SK-N-MC (cell line): ENCODE data around the gene MRGPRE.
"Not testable (repeated sequence)": the region's sequence is repeated elsewhere in the genome, so short reads cannot be mapped to it uniquely, and the experiment has no call there.

Experiments
- DNase-seq: peaks from one replicate; pipeline ENCODE4 v3.0.0-alpha.2; 2011; ENCODE audit warnings: low read depth, low spot score
- H3K27ac ChIP-seq: fragments of 200-600 bp; sonication (generic); 2 replicates; pipeline ENCODE4 v1.5.1; 2016; ENCODE audit warnings: mixed run types
- H3K36me3 ChIP-seq: fragments of 200-600 bp; sonication (generic); 2 replicates; pipeline ENCODE4 v1.6.1; 2017; ENCODE audit warnings: antibody characterized with exemption, low read length, mixed read lengths; ENCODE audit not compliant: insufficient read depth
- H3K4me3 ChIP-seq: fragments of 200-600 bp; sonication (generic); 2 replicates; pipeline ENCODE4 v1.5.1; 2016
- H3K9ac ChIP-seq: fragments of 200-600 bp; sonication (generic); 2 replicates; pipeline ENCODE4 v1.8.0; 2017; ENCODE audit warnings: mixed run types, mixed read lengths; ENCODE audit not compliant: insufficient read length
- H3K9me3 ChIP-seq: fragments of 200-600 bp; sonication (generic); 2 replicates; pipeline ENCODE4 v1.6.1; 2017; ENCODE audit warnings: low read depth, mild to moderate bottlenecking, antibody characterized with exemption, low read length, moderate library complexity, mixed read lengths
- EZH2 ChIP-seq: fragments of 200-600 bp; sonication (generic); IDR thresholded peaks from one replicate; pipeline ENCODE4 v1.6.1; 2017; ENCODE audit warnings: antibody characterized with exemption
- FOXP2 ChIP-seq: optimal IDR thresholded peaks from 2 replicates; pipeline ENCODE3; 2011; ENCODE audit warnings: mild to moderate bottlenecking, moderate library complexity; ENCODE audit not compliant: insufficient read depth; ENCODE audit errors: extremely low read length, control extremely low read depth
- POLR2AphosphoS5 ChIP-seq: IDR thresholded peaks from 2 replicates; pipeline ENCODE4 v1.6.1; 2012; ENCODE audit warnings: mild to moderate bottlenecking, low read depth, low read length, borderline replicate concordance

MRGPRE gene

GRCh38 chr11:3231851-3232744 is at the start of gene MRGPRE:
TSS of gene MRGPRE (minus strand) at chr11:3232417. CDS start at chr11:3228799, 3,618 bp downstream.
- Histone ChIP-seq H3K9ac (no peak within 1 kb of the TSS), H3K27ac (no peak within 1 kb of the TSS), H3K9me3 (no peaks in the 10 kb centered on the region), H3K36me3 (no peaks in the 10 kb centered on the region), H3K4me3 (no peak within 1 kb of the TSS)
- no peak for DNase-seq
- TF ChIP-seq FOXP2 (no peak), POLR2AphosphoS5 (no peak), EZH2 (no peak)

- not testable (repeated sequence) for H3K9me3 ChIP-seq, H3K27ac ChIP-seq, H3K4me3 ChIP-seq, H3K36me3 ChIP-seq, DNase-seq, H3K9ac ChIP-seq
Measured at GRCh38 chr11:3281146-3281545, 48.9 kb upstream of the MRGPRE start.

GRCh38 chr11:3280662-3281061 is 48.4 kb upstream of the MRGPRE start:
- not testable (repeated sequence) for H3K27ac ChIP-seq, H3K9ac ChIP-seq, H3K36me3 ChIP-seq, H3K4me3 ChIP-seq, H3K9me3 ChIP-seq, DNase-seq

GRCh38 chr11:3278922-3279321 is 46.7 kb upstream of the MRGPRE start:
- not testable (repeated sequence) for H3K4me3 ChIP-seq, H3K36me3 ChIP-seq, H3K27ac ChIP-seq, DNase-seq, H3K9ac ChIP-seq, H3K9me3 ChIP-seq

GRCh38 chr11:3273629-3274028 is 41.4 kb upstream of the MRGPRE start:
- not testable (repeated sequence) for DNase-seq, H3K9me3 ChIP-seq, H3K27ac ChIP-seq, H3K36me3 ChIP-seq, H3K4me3 ChIP-seq, H3K9ac ChIP-seq

- not testable (repeated sequence) for H3K36me3 ChIP-seq, H3K9me3 ChIP-seq, DNase-seq, H3K27ac ChIP-seq, H3K9ac ChIP-seq, H3K4me3 ChIP-seq
Measured at GRCh38 chr11:3262548-3262947, 30.3 kb upstream of the MRGPRE start.

GRCh38 chr11:3261831-3262230 is 29.6 kb upstream of the MRGPRE start:
- H3K9ac ChIP-seq, H3K27ac ChIP-seq, H3K4me3 ChIP-seq, H3K36me3 ChIP-seq, H3K9me3 ChIP-seq, DNase-seq: not testable (repeated sequence)

- H3K36me3 ChIP-seq, H3K4me3 ChIP-seq, DNase-seq, H3K9ac ChIP-seq, H3K9me3 ChIP-seq, H3K27ac ChIP-seq: not testable (repeated sequence)
Measured at GRCh38 chr11:3257509-3257908, 25.3 kb upstream of the MRGPRE start.

- not testable (repeated sequence) for DNase-seq, H3K9me3 ChIP-seq, H3K27ac ChIP-seq, H3K36me3 ChIP-seq, H3K9ac ChIP-seq, H3K4me3 ChIP-seq
Measured at GRCh38 chr11:3255241-3255640, 23.0 kb upstream of the MRGPRE start.

- not testable (repeated sequence) for H3K9ac ChIP-seq, H3K4me3 ChIP-seq, H3K9me3 ChIP-seq, DNase-seq, H3K36me3 ChIP-seq, H3K27ac ChIP-seq
Measured at GRCh38 chr11:3254773-3255172, 22.6 kb upstream of the MRGPRE start.
